SK-N-SH (cell line): Measurements from ENCODE around the gene ZNF879.

Source experiments
- EP300 ChIP-seq, 2 experiments: IDR thresholded peaks; 2 replicates each; pipeline versions ENCODE4 v1.4.0 to v1.6.1; 2012; ENCODE audit warnings: borderline replicate concordance in 1 of 2, low read depth in 1 of 2, low read length in 1 of 2
- FOSL2 ChIP-seq: IDR thresholded peaks from 2 replicates; pipeline ENCODE4 v1.4.0; 2012; ENCODE audit warnings: low read depth, mild to moderate bottlenecking, moderate library complexity, borderline replicate concordance
- GATA2 ChIP-seq: sonication (generic); formaldehyde crosslinking; IDR thresholded peaks from 2 replicates; pipeline ENCODE4 v1.5.0; 2020; ENCODE audit warnings: mild to moderate bottlenecking, missing genetic modification reagents
- POLR2AphosphoS5 ChIP-seq: IDR thresholded peaks from 2 replicates; pipeline ENCODE4 v1.6.1; 2012; ENCODE audit warnings: low read depth, low read length
- RFX5 ChIP-seq: IDR thresholded peaks from 2 replicates; pipeline ENCODE4 v1.6.1; 2012; ENCODE audit warnings: mild to moderate bottlenecking, improper control_type of control experiment, low read length
- SIN3A ChIP-seq: IDR thresholded peaks from 2 replicates; pipeline ENCODE4 v1.6.1; 2012; ENCODE audit warnings: low read depth, mild to moderate bottlenecking, low read length, moderate library complexity, borderline replicate concordance
- YY1 ChIP-seq: IDR thresholded peaks from 2 replicates; pipeline ENCODE4 v1.4.0; 2012; ENCODE audit warnings: low read depth, mild to moderate bottlenecking
- ZBTB33 ChIP-seq: IDR thresholded peaks from 2 replicates; pipeline ENCODE4 v1.4.0; 2012; ENCODE audit warnings: low read depth, borderline replicate concordance
- TF ChIP-seq, protein P1 (sequence below): fragments of 200-600 bp; sonication (generic); IDR thresholded peaks from 2 replicates; pipeline ENCODE4 v1.6.1; 2017; ENCODE audit warnings: antibody characterized with exemption, mild to moderate bottlenecking, moderate library complexity
- TF ChIP-seq, protein P2 (sequence below): IDR thresholded peaks from 2 replicates; pipeline ENCODE4 v1.4.0; 2012; ENCODE audit warnings: low read depth, borderline replicate concordance
- TF ChIP-seq, protein P3 (sequence below): IDR thresholded peaks from 2 replicates; pipeline ENCODE4 v1.4.0; 2012; ENCODE audit warnings: low read depth
- TF ChIP-seq, protein P4 (sequence below): fragments of 150-350 bp; IDR thresholded peaks from 2 replicates; pipeline ENCODE4 v1.6.1; 2017; ENCODE audit warnings: antibody characterized with exemption, low read length, low read depth, borderline replicate concordance
- TF ChIP-seq, protein P5 (sequence below): IDR thresholded peaks from 2 replicates; pipeline ENCODE4 v1.6.1; 2012; ENCODE audit warnings: mild to moderate bottlenecking, low read depth, low read length, moderate library complexity

DNA sequence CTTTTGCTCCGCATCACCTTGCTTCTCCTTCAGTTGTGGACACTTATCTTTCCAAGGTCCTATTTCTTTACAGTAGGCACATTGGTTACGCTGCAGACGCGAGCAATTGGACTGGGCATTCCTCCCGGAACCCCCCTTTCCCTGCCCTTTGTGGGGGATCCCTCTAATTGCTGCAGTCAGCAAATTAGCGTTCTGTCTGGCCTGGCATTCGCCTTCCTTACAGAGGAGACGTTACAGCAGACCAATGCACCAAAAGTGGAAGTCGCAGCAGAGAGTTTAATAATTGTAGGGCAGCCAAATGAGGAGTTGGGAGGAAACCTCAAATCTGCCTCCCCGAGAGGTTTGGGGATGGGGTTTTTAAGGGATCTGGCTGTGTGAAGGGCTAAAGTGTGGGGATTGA is 31.3 kb downstream of the ZNF879 start:
- TF ChIP-seq EP300 (IDR thresholded peaks at IDR 0.05; ENCODE audit: borderline replicate concordance in 1 of 2, low read depth in 1 of 2, low read length in 1 of 2) (no peak), YY1 (no peak), SIN3A (no peak), POLR2AphosphoS5 (no peak), ZBTB33 (no peak), RFX5 (no peak), GATA2 (CRISPR knock-in tag) (no peak), FOSL2 (no peak)
- TF ChIP-seq, protein P1, sequence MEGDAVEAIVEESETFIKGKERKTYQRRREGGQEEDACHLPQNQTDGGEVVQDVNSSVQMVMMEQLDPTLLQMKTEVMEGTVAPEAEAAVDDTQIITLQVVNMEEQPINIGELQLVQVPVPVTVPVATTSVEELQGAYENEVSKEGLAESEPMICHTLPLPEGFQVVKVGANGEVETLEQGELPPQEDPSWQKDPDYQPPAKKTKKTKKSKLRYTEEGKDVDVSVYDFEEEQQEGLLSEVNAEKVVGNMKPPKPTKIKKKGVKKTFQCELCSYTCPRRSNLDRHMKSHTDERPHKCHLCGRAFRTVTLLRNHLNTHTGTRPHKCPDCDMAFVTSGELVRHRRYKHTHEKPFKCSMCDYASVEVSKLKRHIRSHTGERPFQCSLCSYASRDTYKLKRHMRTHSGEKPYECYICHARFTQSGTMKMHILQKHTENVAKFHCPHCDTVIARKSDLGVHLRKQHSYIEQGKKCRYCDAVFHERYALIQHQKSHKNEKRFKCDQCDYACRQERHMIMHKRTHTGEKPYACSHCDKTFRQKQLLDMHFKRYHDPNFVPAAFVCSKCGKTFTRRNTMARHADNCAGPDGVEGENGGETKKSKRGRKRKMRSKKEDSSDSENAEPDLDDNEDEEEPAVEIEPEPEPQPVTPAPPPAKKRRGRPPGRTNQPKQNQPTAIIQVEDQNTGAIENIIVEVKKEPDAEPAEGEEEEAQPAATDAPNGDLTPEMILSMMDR: no peak
- TF ChIP-seq, protein P2, sequence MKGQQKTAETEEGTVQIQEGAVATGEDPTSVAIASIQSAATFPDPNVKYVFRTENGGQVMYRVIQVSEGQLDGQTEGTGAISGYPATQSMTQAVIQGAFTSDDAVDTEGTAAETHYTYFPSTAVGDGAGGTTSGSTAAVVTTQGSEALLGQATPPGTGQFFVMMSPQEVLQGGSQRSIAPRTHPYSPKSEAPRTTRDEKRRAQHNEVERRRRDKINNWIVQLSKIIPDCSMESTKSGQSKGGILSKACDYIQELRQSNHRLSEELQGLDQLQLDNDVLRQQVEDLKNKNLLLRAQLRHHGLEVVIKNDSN: no peak
- TF ChIP-seq, protein P3, sequence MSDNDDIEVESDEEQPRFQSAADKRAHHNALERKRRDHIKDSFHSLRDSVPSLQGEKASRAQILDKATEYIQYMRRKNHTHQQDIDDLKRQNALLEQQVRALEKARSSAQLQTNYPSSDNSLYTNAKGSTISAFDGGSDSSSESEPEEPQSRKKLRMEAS: no peak
- TF ChIP-seq, protein P4, sequence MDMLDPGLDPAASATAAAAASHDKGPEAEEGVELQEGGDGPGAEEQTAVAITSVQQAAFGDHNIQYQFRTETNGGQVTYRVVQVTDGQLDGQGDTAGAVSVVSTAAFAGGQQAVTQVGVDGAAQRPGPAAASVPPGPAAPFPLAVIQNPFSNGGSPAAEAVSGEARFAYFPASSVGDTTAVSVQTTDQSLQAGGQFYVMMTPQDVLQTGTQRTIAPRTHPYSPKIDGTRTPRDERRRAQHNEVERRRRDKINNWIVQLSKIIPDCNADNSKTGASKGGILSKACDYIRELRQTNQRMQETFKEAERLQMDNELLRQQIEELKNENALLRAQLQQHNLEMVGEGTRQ: no peak
- TF ChIP-seq, protein P5, sequence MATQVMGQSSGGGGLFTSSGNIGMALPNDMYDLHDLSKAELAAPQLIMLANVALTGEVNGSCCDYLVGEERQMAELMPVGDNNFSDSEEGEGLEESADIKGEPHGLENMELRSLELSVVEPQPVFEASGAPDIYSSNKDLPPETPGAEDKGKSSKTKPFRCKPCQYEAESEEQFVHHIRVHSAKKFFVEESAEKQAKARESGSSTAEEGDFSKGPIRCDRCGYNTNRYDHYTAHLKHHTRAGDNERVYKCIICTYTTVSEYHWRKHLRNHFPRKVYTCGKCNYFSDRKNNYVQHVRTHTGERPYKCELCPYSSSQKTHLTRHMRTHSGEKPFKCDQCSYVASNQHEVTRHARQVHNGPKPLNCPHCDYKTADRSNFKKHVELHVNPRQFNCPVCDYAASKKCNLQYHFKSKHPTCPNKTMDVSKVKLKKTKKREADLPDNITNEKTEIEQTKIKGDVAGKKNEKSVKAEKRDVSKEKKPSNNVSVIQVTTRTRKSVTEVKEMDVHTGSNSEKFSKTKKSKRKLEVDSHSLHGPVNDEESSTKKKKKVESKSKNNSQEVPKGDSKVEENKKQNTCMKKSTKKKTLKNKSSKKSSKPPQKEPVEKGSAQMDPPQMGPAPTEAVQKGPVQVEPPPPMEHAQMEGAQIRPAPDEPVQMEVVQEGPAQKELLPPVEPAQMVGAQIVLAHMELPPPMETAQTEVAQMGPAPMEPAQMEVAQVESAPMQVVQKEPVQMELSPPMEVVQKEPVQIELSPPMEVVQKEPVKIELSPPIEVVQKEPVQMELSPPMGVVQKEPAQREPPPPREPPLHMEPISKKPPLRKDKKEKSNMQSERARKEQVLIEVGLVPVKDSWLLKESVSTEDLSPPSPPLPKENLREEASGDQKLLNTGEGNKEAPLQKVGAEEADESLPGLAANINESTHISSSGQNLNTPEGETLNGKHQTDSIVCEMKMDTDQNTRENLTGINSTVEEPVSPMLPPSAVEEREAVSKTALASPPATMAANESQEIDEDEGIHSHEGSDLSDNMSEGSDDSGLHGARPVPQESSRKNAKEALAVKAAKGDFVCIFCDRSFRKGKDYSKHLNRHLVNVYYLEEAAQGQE: no peak
